ENCODE data around the gene GORASP1. TPM values are rescaled to one million over a fixed set of nuclear protein-coding genes. Genes with fewer than 3 reads are reported as not detected.

GORASP1 gene
- total and polyA plus RNA-seq, 2 of the 8 experiments (the other 6 are each of a cell fraction or from before 2014, with no cell fraction given): 33.4 to 33.5 TPM

GRCh38 chr3:39086144-39086543, 21.3 kb downstream of the GORASP1 start:
- Histone ChIP-seq H3K4me3 (ENCODE audit: extremely low read depth in 1 of 4, insufficient read depth in 2 of 4, low read depth in 3 of 4, low read length in 4 of 4) (no peak overlapping the region), H3K56ac (replicated peaks; ENCODE audit: insufficient read length, low read depth, low read length) (no peak overlapping the region), H3K9ac (replicated peaks in 1 of 4; ENCODE audit: extremely low read depth in 1 of 4, low read depth in 3 of 4, low read length in 3 of 4) (no peak overlapping the region), H3K18ac (ENCODE audit: extremely low read depth, low read length) (no peak overlapping the region), H3K79me1 (ENCODE audit: low read depth, low read length) (no peaks in the 10 kb centered on the region), H3K4me2 (ENCODE audit: insufficient read depth in 1 of 2, low read depth in 2 of 2, low read length in 2 of 2) (no peak overlapping the region), H2BK120ac (replicated peaks; ENCODE audit: low read depth, low read length) (no peak overlapping the region), H3K23ac (ENCODE audit: insufficient read length) (no peak overlapping the region), H3K9me3 (ENCODE audit: insufficient read depth in 2 of 2, low read depth in 1 of 2, low read length in 1 of 2) (no peaks in the 10 kb centered on the region), H4K20me1 (replicated peaks in 1 of 2; ENCODE audit: control insufficient read depth in 1 of 2, insufficient read depth in 2 of 2, low read length in 2 of 2) (no peaks in the 10 kb centered on the region), H3K36me3 (ENCODE audit: control insufficient read depth in 2 of 4, insufficient read depth in 4 of 4, low read length in 3 of 4) (peaks cover 13 to 53% (median 28%) of the 10 kb centered on the region in 4 experiments), H2AK5ac (ENCODE audit: low read depth, low read length) (no peak overlapping the region), H3K27ac (ENCODE audit: low read depth, low read length) (no peak overlapping the region), H3K4ac (replicated peaks; ENCODE audit: insufficient read length, low read depth, low read length) (no peak overlapping the region), H2AFZ (ENCODE audit: low read length) (no peak overlapping the region), H2BK12ac (ENCODE audit: low read depth, low read length) (no peak overlapping the region), H2BK20ac (ENCODE audit: low read length) (no peak overlapping the region), H4K91ac (replicated peaks; ENCODE audit: insufficient read length, low read length) (no peak overlapping the region), H3K27me3 (replicated peaks in 1 of 4; ENCODE audit: control insufficient read depth in 3 of 4, extremely low read depth in 1 of 4, insufficient read depth in 3 of 4, low read length in 3 of 4) (no peaks in the 10 kb centered on the region), H4K5ac (ENCODE audit: insufficient read length, low read depth, low read length) (no peak overlapping the region), H3K79me2 (ENCODE audit: control insufficient read depth in 1 of 2, insufficient read depth in 2 of 2, low read length in 2 of 2) (no peaks in the 10 kb centered on the region), H3K23me2 (ENCODE audit: low read depth, low read length) (no peaks in the 10 kb centered on the region), H2BK15ac (ENCODE audit: low read length) (no peak overlapping the region), H2BK5ac (ENCODE audit: low read depth, low read length) (no peak overlapping the region), H4K8ac (ENCODE audit: extremely low read depth, insufficient read depth, low read length) (no peak overlapping the region), H3K14ac (ENCODE audit: insufficient read length) (no peak overlapping the region), H3K4me1 (replicated peaks in 1 of 4; ENCODE audit: control insufficient read depth in 3 of 4, insufficient read depth in 4 of 4, low read length in 3 of 4) (no peaks in the 10 kb centered on the region)
- FAIRE-seq (no peak), DNase-seq (ENCODE audit: low read depth in 1 of 2, low spot score in 2 of 2) (no peak)
- POLR2A ChIA-PET (ENCODE audit: partially characterized antibody): no interaction called here
- CTCF ChIA-PET (ENCODE audit: partially characterized antibody): interaction anchor here (1.1 to 2.2 kb wide), 4 partner anchors 15 to 202 kb away, joined by 4 to 9 read pairs (median 5); no protein-coding TSS in a partner anchor
- WGBS, 2 experiments (ENCODE audit: extremely low coverage in 1 of 2, insufficient coverage in 1 of 2, insufficient read length in 1 of 2, insufficient replicate concordance in 2 of 2, low coverage in 1 of 2, low lambda C conversion rate in 2 of 2, missing lambda C conversion rate in 1 of 2): 89% methylated on average over 4 of the region's 4 CpGs; no CpG with 5 or more reads in 1 of the 2 experiments
- TF ChIP-seq SIX5 (IDR thresholded peaks at IDR 0.05; ENCODE audit: low read depth, low read length) (no peak), POLR2A (IDR thresholded peaks at IDR 0.05; ENCODE audit: control extremely low read depth in 1 of 2, low read depth in 2 of 2, low read length in 2 of 2) (no peak), ASH2L (IDR thresholded peaks at IDR 0.05; ENCODE audit: low read length) (no peak), RFX5 (IDR thresholded peaks at IDR 0.05; ENCODE audit: borderline replicate concordance, low read depth, low read length) (no peak), GABPA (IDR thresholded peaks at IDR 0.05; ENCODE audit: borderline replicate concordance, insufficient read depth, low read length) (no peak), NANOG (IDR thresholded peaks at IDR 0.05; ENCODE audit: insufficient read depth, low read depth, low read length, poor library complexity, severe bottlenecking) (no peak), HDAC6 (IDR thresholded peaks at IDR 0.05; ENCODE audit: low read depth, low read length) (no peak), EZH2 (IDR thresholded peaks at IDR 0.05; ENCODE audit: low read depth, low read length, severe bottlenecking) (no peak), BRCA1 (IDR thresholded peaks at IDR 0.05; ENCODE audit: low read depth, low read length) (no peak), POU5F1 (IDR thresholded peaks at IDR 0.05; ENCODE audit: low read depth, low read length) (no peak), RAD21 (IDR thresholded peaks at IDR 0.05 in 1 of 2, conservative IDR thresholded peaks at IDR 0.05 in 1 of 2; ENCODE audit: low read depth in 2 of 2, low read length in 2 of 2) (no peak), SP4 (IDR thresholded peaks at IDR 0.05; ENCODE audit: low read length) (no peak)
- TF ChIP-seq, protein P1, sequence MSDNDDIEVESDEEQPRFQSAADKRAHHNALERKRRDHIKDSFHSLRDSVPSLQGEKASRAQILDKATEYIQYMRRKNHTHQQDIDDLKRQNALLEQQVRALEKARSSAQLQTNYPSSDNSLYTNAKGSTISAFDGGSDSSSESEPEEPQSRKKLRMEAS (IDR thresholded peaks at IDR 0.05): no peak

Measured in H1 (cell line).